Measurements from ENCODE around the gene WIPI1. TPM values are rescaled to one million over a fixed set of nuclear protein-coding genes. Genes with fewer than 3 reads are reported as not detected.
A peak's percentile ranks its signal among the peaks of the same experiment; 100 is the strongest.

The WIPI1 gene
- polyA plus RNA-seq, 2 of the 4 experiments (the other 2 are of a cell fraction) = 9.5 to 19.7 TPM

DNA sequence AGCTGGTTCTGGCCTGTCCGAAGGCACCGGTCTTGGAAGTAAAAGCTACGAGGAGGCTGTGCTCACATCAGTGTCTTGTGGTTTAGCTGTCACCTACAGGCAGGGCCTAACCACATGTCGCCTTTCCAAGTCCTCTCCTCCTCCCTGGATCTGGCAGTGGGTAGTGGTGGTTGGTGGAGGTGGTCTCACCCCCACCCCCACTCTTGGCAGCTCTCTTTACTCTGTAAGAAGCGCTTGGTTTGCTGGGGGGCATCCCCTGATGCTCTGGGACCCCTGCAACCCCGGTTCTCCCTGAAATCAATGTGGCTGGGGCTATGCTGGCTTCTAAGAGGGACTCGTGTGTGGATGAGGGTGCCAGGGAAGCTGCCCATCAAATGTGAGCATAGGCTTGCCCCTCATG lies 68.3 kb downstream of the WIPI1 start:
- Histone ChIP-seq H3K9me3 (no peaks in the 10 kb centered on the region), H3K4me1 (0 out of 3 replicates have a peak, but pooled peaks cover under 1% of the 10 kb centered on the region), H3K27ac (no peak overlapping the region), H3K4me2 (no peak overlapping the region), H3K4me3 (no peak overlapping the region)
- no peak for TF ChIP-seq CHD2 (IDR thresholded peaks at IDR 0.05; ENCODE audit: low read length, partially characterized antibody)
- peak in 1 of 2 experiments; percentile 18; a peak in 2 of 6 replicates for ATAC-seq
- DNase-seq (ENCODE audit: low read depth in 1 of 2, low spot score in 1 of 2) = no peak
- CTCF ChIA-PET = interaction anchor here (2.9 to 4.3 kb wide), 2 partner anchors 10 to 47 kb away, joined by 10 to 38 read pairs; no protein-coding TSS in a partner anchor
- 53% methylated on average over 7 of the region's 7 CpGs for WGBS (ENCODE audit: missing lambda C conversion rate)
- POLR2A ChIA-PET = no interaction called here
- FAIRE-seq = no peak

DNA sequence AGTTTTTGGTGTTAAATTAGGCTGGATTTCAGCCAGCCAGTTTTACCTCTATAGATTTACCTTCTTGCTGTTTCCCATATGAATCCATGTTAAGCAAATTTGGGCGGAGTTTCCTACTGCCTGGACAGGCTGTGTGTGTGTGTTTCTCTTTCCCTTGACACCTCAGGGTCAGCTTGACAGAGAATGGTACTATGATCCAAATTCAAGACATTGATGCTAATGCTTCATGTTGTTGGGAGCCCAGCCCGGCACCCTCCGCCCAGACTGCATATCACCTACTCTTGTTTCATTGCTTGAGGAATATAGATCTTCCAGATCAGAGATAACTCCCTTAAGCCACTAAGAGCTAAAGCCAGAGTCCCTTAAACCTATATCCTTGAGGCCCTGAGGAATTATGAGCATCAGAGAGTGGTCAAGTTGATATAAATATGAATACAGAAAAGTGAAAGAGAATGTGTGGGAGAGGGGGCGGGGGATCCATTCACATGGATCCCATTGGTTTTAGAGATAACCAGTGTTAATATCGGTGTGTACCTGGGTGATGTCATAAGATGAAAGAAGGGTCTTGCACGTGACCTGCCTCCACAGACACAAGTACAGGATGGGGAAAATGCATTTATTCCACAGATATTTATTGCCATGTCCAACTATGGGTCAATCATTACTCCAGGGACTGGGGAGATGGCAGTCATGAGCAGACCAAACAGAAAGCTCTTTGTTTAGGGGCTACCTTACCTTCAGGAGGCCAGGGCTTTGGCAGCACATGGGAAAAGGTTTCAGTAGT lies 69.7 kb downstream of the WIPI1 start:
- FAIRE-seq (no peak), DNase-seq (ENCODE audit: low read depth in 1 of 2, low spot score in 1 of 2) (no peak), ATAC-seq (no peak)
- Histone ChIP-seq H3K4me1 (peaks cover 14% of the 10 kb centered on the region), H3K9me3 (no peaks in the 10 kb centered on the region), H3K4me3 (no peak overlapping the region), H3K4me2 (no peak overlapping the region), H3K27ac (no peak overlapping the region)
- ChIA-PET POLR2A (no interaction called here), CTCF (interaction anchor here (0.6 to 4.3 kb wide), 5 partner anchors 12 to 982 kb away, joined by 3 to 38 read pairs (median 3); no protein-coding TSS in a partner anchor)
- 78% methylated on average over 6 of the region's 6 CpGs for WGBS (ENCODE audit: missing lambda C conversion rate)
- TF ChIP-seq EHF (CRISPR knock-in tag; IDR thresholded peaks at IDR 0.05) (no peak), RFX5 (IDR thresholded peaks at IDR 0.05) (no peak), FOSL2 (IDR thresholded peaks at IDR 0.05) (no peak), FOSL2 (CRISPR knock-in tag; IDR thresholded peaks at IDR 0.05) (no peak), HMGXB4 (CRISPR knock-in tag; IDR thresholded peaks at IDR 0.05; ENCODE audit: borderline replicate concordance) (no peak)

GRCh38 chr17:68385490-68386215 lies 71.6 kb downstream of the WIPI1 start:
- no peak for FAIRE-seq
- WGBS (ENCODE audit: missing lambda C conversion rate) = 77% methylated on average over 7 of the region's 8 CpGs
- Histone ChIP-seq H3K4me2 (no peak overlapping the region), H3K9me3 (no peaks in the 10 kb centered on the region), H3K27ac (no peak overlapping the region), H3K4me3 (no peak overlapping the region), H3K4me1 (peaks cover 27% of the 10 kb centered on the region)
- no peak for ATAC-seq
- TF ChIP-seq NFE2L2 (conservative IDR thresholded peaks at IDR 0.05; ENCODE audit: low read length) = no peak
- no peak for TF ChIP-seq PHF8 (IDR thresholded peaks at IDR 0.05; ENCODE audit: borderline replicate concordance, low read depth)
- TF ChIP-seq FOSL2 (IDR thresholded peaks at IDR 0.05) = no peak
- TF ChIP-seq FOSL2 (CRISPR knock-in tag; IDR thresholded peaks at IDR 0.05) = no peak
- TF ChIP-seq JUN (IDR thresholded peaks at IDR 0.05) = no peak
- TF ChIP-seq RNF2 (IDR thresholded peaks at IDR 0.05; ENCODE audit: borderline replicate concordance, low read depth) = no peak
- no peak for TF ChIP-seq NPAS2 (CRISPR knock-in tag; IDR thresholded peaks at IDR 0.05; ENCODE audit: borderline replicate concordance)
- no peak for TF ChIP-seq FOSB (CRISPR knock-in tag; IDR thresholded peaks at IDR 0.05)
- no peak for TF ChIP-seq BHLHE40 (IDR thresholded peaks at IDR 0.05; ENCODE audit: low read depth, low read length)
- no peak for DNase-seq (ENCODE audit: low read depth in 1 of 2, low spot score in 1 of 2)
- ChIA-PET POLR2A (no interaction called here), CTCF (interaction anchor here (0.6 to 4.3 kb wide), 3 partner anchors 9 to 120 kb away, joined by 3 to 38 read pairs (median 3); no protein-coding TSS in a partner anchor)

DNA sequence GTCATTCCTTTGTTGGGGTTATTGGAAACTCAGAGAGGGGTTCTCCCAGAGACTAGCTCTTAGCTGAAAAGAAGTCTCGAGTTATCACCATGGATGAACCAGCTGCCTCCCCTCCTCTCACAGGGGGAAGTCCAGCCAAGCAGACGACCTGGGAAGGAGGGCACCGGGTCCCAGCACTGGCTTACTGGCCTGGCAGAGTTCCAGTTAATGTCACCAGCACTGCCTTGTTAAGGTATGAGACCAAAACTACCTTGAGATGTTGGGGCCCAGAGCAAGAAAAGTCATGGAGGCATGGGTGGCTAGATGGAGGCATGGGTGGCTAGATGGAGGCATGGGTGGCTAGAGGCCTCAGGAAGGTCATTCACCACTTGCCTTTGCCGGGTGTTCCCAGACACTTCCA lies 72.4 kb downstream of the WIPI1 start:
- Histone ChIP-seq H3K9me3 (no peaks in the 10 kb centered on the region), H3K4me1 (peaks cover 34% of the 10 kb centered on the region), H3K4me3 (no peak overlapping the region), H3K4me2 (no peak overlapping the region), H3K27ac (0 out of 6 replicates have a peak overlapping the region, but pooled peaks of 1 of the 2 experiments have one; percentile 3)
- POLR2A ChIA-PET = no interaction called here
- TF ChIP-seq MAZ (IDR thresholded peaks at IDR 0.05; ENCODE audit: borderline replicate concordance, low read depth, low read length) = no peak
- TF ChIP-seq RARB (CRISPR knock-in tag; IDR thresholded peaks at IDR 0.05) = no peak
- TF ChIP-seq BHLHE40 (IDR thresholded peaks at IDR 0.05; ENCODE audit: low read depth, low read length) = no peak
- TF ChIP-seq, protein P1, sequence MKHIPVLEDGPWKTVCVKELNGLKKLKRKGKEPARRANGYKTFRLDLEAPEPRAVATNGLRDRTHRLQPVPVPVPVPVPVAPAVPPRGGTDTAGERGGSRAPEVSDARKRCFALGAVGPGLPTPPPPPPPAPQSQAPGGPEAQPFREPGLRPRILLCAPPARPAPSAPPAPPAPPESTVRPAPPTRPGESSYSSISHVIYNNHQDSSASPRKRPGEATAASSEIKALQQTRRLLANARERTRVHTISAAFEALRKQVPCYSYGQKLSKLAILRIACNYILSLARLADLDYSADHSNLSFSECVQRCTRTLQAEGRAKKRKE (CRISPR knock-in tag; IDR thresholded peaks at IDR 0.05; ENCODE audit: low read depth) = no peak
- TF ChIP-seq HMGXB4 (CRISPR knock-in tag; IDR thresholded peaks at IDR 0.05; ENCODE audit: borderline replicate concordance) = no peak
- no peak for TF ChIP-seq JUN (IDR thresholded peaks at IDR 0.05)
- no peak for TF ChIP-seq RCOR1 (IDR thresholded peaks at IDR 0.05; ENCODE audit: low read depth, low read length)
- no peak for TF ChIP-seq POLR2AphosphoS2 (conservative IDR thresholded peaks at IDR 0.05; ENCODE audit: low read length)
- TF ChIP-seq HEYL (CRISPR knock-in tag; IDR thresholded peaks at IDR 0.05) = no peak
- no peak for TF ChIP-seq KDM1A (IDR thresholded peaks at IDR 0.05; ENCODE audit: low read depth)
- TF ChIP-seq NPAS2 (CRISPR knock-in tag; IDR thresholded peaks at IDR 0.05; ENCODE audit: borderline replicate concordance) = no peak
- FAIRE-seq = no peak
- no peak for ATAC-seq
- DNase-seq (ENCODE audit: low read depth in 1 of 2, low spot score in 1 of 2) = no peak
- WGBS (ENCODE audit: missing lambda C conversion rate) = 65% methylated on average over 4 of the region's 4 CpGs
- CTCF ChIA-PET = interaction anchor here (2.1 kb wide), 1 partner anchor 13 kb away, joined by 20 read pairs; no protein-coding TSS in a partner anchor
